HEK293 (cell line): ENCODE measurements around the gene HMGB1.

Experiments
- CTCF ChIA-PET: fragments of 350-600 bp; formaldehyde crosslinking; extraction: SDS; loops from one replicate; lab custom pipeline; 2021; ENCODE audit warnings: antibody characterized with exemption; lab: Yijun Ruan, JAX
- POLR2A ChIA-PET: fragments of 300-600 bp; formaldehyde crosslinking; extraction: SDS; loops from one replicate; lab custom pipeline; 2020; ENCODE audit warnings: antibody characterized with exemption, inconsistent platforms; lab: Yijun Ruan, JAX
- H3K27ac ChIP-seq: fragments of 200-500 bp; sonication (Bioruptor generic); 2 replicates; pipeline ENCODE4 v1.5.1; 2014; ENCODE audit warnings: low read depth, low read length, control low read depth, inconsistent platforms; ENCODE audit errors: extremely low read depth
- H3K36me3 ChIP-seq, 2 experiments: fragments of 200-500 bp in 1 of 2; sonication (Bioruptor generic) in 1 of 2; 1 replicate in 1 of 2; 2 replicates in 1 of 2; pipeline ENCODE4 v1.5.1; 2014 to 2017; ENCODE audit warnings: inconsistent platforms in 2 of 2, low read length in 2 of 2; ENCODE audit not compliant: control insufficient read depth in 2 of 2, insufficient read depth in 1 of 2
- H3K4me1 ChIP-seq: fragments of 200-500 bp; sonication (Bioruptor generic); 2 replicates; pipeline ENCODE4 v1.5.1; 2014; ENCODE audit warnings: mild to moderate bottlenecking, low read length, inconsistent platforms; ENCODE audit not compliant: control insufficient read depth, insufficient read depth
- H3K4me3 ChIP-seq: 2 replicates; pipeline ENCODE4 v1.5.1; 2011; ENCODE audit warnings: low read depth, mild to moderate bottlenecking, control low read depth, low read length, moderate library complexity
- H3K9me3 ChIP-seq: fragments of 200-500 bp; sonication (Bioruptor generic); 2 replicates; pipeline ENCODE4 v1.5.1; 2014; ENCODE audit warnings: low read depth, low read length, inconsistent platforms; ENCODE audit not compliant: control insufficient read depth, insufficient read depth
- MEIS1 ChIP-seq: sonication (generic); formaldehyde crosslinking; IDR thresholded peaks from 2 replicates; pipeline ENCODE4 v1.8.1; 2022; ENCODE audit warnings: missing genetic modification reagents, mild to moderate bottlenecking, borderline replicate concordance
- OVOL3 ChIP-seq: fragments of 450-650 bp; formaldehyde crosslinking; IDR thresholded peaks from 2 replicates; pipeline ENCODE4 v1.5.1; 2016; ENCODE audit warnings: missing biosample characterization, missing genetic modification characterization
- PBX3 ChIP-seq: sonication (generic); formaldehyde crosslinking; IDR thresholded peaks from 2 replicates; pipeline ENCODE4 v1.8.1; 2022; ENCODE audit warnings: mild to moderate bottlenecking, moderate library complexity, missing genetic modification reagents
- RBAK ChIP-seq: fragments of 450-650 bp; formaldehyde crosslinking; IDR thresholded peaks from 2 replicates; pipeline ENCODE4 v1.5.1; 2016; ENCODE audit warnings: missing biosample characterization, missing genetic modification characterization
- SALL2 ChIP-seq: fragments of 450-650 bp; formaldehyde crosslinking; IDR thresholded peaks from 2 replicates; pipeline ENCODE4 v1.5.0; 2017; ENCODE audit warnings: missing biosample characterization, mild to moderate bottlenecking, missing genetic modification characterization, borderline replicate concordance
- TCF7L2 ChIP-seq: IDR thresholded peaks from 2 replicates; pipeline ENCODE4 v1.6.1; 2011; ENCODE audit warnings: low read depth, mild to moderate bottlenecking, inconsistent platforms, low read length, moderate library complexity, borderline replicate concordance
- ZBTB44 ChIP-seq: fragments of 450-650 bp; IDR thresholded peaks from 2 replicates; pipeline ENCODE4 v1.5.1; 2018; ENCODE audit warnings: missing biosample characterization, mild to moderate bottlenecking, missing genetic modification characterization
- ZNF184 ChIP-seq: fragments of 450-650 bp; IDR thresholded peaks from 2 replicates; pipeline ENCODE4 v1.5.1; 2018; ENCODE audit warnings: missing biosample characterization, mild to moderate bottlenecking, missing genetic modification characterization
- ZNF214 ChIP-seq: fragments of 450-650 bp; formaldehyde crosslinking; IDR thresholded peaks from 2 replicates; pipeline ENCODE4 v1.5.1; 2017; ENCODE audit warnings: missing biosample characterization, mild to moderate bottlenecking, missing genetic modification characterization, borderline replicate concordance
- ZNF24 ChIP-seq: fragments of 450-650 bp; formaldehyde crosslinking; IDR thresholded peaks from 2 replicates; pipeline ENCODE4 v1.5.1; 2016; ENCODE audit warnings: missing biosample characterization, missing genetic modification characterization
- ZNF280C ChIP-seq: fragments of 450-650 bp; formaldehyde crosslinking; IDR thresholded peaks from 2 replicates; pipeline ENCODE4 v1.5.1; 2016; ENCODE audit warnings: missing biosample characterization, missing genetic modification characterization
- ZNF335 ChIP-seq: fragments of 450-650 bp; formaldehyde crosslinking; conservative IDR thresholded peaks from 2 replicates; pipeline ENCODE4 v1.5.1; 2016; ENCODE audit warnings: missing biosample characterization, missing genetic modification characterization
- ZNF398 ChIP-seq: fragments of 450-650 bp; formaldehyde crosslinking; IDR thresholded peaks from 2 replicates; pipeline ENCODE4 v1.5.1; 2017; ENCODE audit warnings: missing biosample characterization, missing genetic modification characterization
- ZNF561 ChIP-seq: fragments of 450-650 bp; IDR thresholded peaks from 2 replicates; pipeline ENCODE4 v1.5.1; 2018; ENCODE audit warnings: missing biosample characterization, missing genetic modification characterization, borderline replicate concordance
- ZNF571 ChIP-seq: fragments of 450-650 bp; formaldehyde crosslinking; IDR thresholded peaks from 2 replicates; pipeline ENCODE4 v1.5.0; 2017; ENCODE audit warnings: missing biosample characterization, missing genetic modification characterization
- ZNF600 ChIP-seq: fragments of 450-650 bp; formaldehyde crosslinking; IDR thresholded peaks from 2 replicates; pipeline ENCODE4 v1.5.1; 2016; ENCODE audit warnings: missing biosample characterization, missing genetic modification characterization
- ZNF629 ChIP-seq: fragments of 450-650 bp; formaldehyde crosslinking; IDR thresholded peaks from 2 replicates; pipeline ENCODE4 v1.5.1; 2017; ENCODE audit warnings: missing biosample characterization, missing genetic modification characterization
- ZNF830 ChIP-seq: fragments of 450-650 bp; IDR thresholded peaks from 2 replicates; pipeline ENCODE4 v1.5.0; 2018; ENCODE audit warnings: missing biosample characterization, missing genetic modification characterization, low read depth, mild to moderate bottlenecking, moderate library complexity
- ZSCAN4 ChIP-seq: fragments of 450-650 bp; formaldehyde crosslinking; IDR thresholded peaks from 2 replicates; pipeline ENCODE4 v1.5.1; 2017; ENCODE audit warnings: missing biosample characterization, missing genetic modification characterization
- TF ChIP-seq, protein P1 (sequence below): fragments of 450-650 bp; formaldehyde crosslinking; IDR thresholded peaks from 2 replicates; pipeline ENCODE4 v1.5.1; 2016; ENCODE audit warnings: missing biosample characterization, missing genetic modification characterization, low read depth

The HMGB1 gene

DNA sequence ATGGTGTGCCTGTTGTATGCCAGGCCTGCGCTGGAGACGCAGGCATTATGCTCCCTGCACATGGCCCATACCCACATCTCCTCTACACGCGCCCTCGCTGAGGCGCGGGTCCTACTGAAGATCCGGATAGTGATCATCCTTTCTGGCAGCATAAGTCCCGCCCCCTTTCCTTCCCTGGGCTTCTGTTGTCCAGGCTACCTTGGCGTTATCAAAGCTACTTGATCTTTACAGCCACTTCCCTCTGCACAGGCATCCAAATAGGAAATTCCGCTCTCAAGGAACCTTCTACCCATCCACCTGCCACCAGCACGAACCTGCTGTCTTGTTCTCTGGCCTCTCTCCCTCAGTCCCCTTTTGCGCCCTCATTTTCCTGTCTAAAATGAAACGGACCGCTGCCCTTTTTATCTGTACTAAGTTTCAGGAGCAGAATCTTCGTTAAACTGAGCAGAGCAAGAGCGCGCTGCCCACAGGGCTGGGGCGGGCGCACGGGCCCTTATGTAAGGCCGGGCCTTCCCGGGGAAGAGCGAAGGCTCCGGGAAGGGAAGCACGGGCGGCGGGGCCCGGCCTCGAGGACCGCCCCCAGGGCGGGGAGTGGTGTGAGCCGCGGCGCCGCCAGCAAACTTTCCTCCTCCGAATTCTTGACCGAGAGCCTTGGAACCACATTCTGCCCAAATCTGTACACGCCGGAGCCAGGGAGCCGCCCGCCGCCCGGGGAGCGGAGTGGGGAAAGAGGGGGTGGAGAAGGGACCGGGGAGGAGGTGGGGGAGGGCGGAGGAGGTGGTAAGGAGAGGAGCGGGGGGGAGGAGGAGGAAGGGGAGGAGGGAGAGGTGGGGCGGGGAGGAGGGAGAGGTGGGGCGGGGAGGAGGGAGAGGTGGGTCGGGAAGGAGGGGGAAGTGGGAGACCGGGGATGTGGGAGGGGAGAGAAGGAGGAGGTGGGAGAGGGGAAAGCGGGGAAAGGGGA is 44.4 kb downstream of the HMGB1 start (continued):
- TF ChIP-seq, protein P1, sequence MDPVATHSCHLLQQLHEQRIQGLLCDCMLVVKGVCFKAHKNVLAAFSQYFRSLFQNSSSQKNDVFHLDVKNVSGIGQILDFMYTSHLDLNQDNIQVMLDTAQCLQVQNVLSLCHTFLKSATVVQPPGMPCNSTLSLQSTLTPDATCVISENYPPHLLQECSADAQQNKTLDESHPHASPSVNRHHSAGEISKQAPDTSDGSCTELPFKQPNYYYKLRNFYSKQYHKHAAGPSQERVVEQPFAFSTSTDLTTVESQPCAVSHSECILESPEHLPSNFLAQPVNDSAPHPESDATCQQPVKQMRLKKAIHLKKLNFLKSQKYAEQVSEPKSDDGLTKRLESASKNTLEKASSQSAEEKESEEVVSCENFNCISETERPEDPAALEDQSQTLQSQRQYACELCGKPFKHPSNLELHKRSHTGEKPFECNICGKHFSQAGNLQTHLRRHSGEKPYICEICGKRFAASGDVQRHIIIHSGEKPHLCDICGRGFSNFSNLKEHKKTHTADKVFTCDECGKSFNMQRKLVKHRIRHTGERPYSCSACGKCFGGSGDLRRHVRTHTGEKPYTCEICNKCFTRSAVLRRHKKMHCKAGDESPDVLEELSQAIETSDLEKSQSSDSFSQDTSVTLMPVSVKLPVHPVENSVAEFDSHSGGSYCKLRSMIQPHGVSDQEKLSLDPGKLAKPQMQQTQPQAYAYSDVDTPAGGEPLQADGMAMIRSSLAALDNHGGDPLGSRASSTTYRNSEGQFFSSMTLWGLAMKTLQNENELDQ (tag by site-specific recombination) = no peak
- TF ChIP-seq ZNF335 (peak; percentile 85), TCF7L2 (no peak), ZNF561 (tag by site-specific recombination) (0 out of 2 replicates have a peak, but pooled peaks have one; percentile 53), ZNF214 (tag by site-specific recombination) (no peak)

GRCh38 chr13:30418717-30419459 is 46.8 kb downstream of the HMGB1 start:
- CTCF ChIA-PET = no interaction called here
- H3K36me3 ChIP-seq = no peaks in the 10 kb centered on the region
- POLR2A ChIA-PET = no interaction called here
- no peaks in the 10 kb centered on the region for H3K9me3 ChIP-seq
- H3K4me1 ChIP-seq = no peaks in the 10 kb centered on the region
- H3K27ac ChIP-seq = no peak overlapping the region
- no peak overlapping the region for H3K4me3 ChIP-seq
- no peak for TF ChIP-seq ZNF629 (tag by site-specific recombination)
- no peak for TF ChIP-seq ZNF830 (tag by site-specific recombination)
- TF ChIP-seq PBX3 (CRISPR knock-in tag) = no peak
- no peak for TF ChIP-seq ZNF24 (tag by site-specific recombination)
- no peak for TF ChIP-seq ZNF280C (tag by site-specific recombination)
- no peak for TF ChIP-seq ZBTB44 (tag by site-specific recombination)
- TF ChIP-seq ZNF335 = no peak
- TF ChIP-seq RBAK = no peak
- TF ChIP-seq OVOL3 (tag by site-specific recombination) = no peak
- no peak for TF ChIP-seq ZNF398 (tag by site-specific recombination)
- TF ChIP-seq SALL2 (tag by site-specific recombination) = no peak
- TF ChIP-seq MEIS1 (CRISPR knock-in tag) = no peak
- no peak for TF ChIP-seq ZNF571
- TF ChIP-seq ZNF184 = no peak
- TF ChIP-seq ZNF600 (tag by site-specific recombination) = no peak
- no peak for TF ChIP-seq ZSCAN4
